ENCODE measurements around the gene DDX3Y.

The DDX3Y gene

DNA sequence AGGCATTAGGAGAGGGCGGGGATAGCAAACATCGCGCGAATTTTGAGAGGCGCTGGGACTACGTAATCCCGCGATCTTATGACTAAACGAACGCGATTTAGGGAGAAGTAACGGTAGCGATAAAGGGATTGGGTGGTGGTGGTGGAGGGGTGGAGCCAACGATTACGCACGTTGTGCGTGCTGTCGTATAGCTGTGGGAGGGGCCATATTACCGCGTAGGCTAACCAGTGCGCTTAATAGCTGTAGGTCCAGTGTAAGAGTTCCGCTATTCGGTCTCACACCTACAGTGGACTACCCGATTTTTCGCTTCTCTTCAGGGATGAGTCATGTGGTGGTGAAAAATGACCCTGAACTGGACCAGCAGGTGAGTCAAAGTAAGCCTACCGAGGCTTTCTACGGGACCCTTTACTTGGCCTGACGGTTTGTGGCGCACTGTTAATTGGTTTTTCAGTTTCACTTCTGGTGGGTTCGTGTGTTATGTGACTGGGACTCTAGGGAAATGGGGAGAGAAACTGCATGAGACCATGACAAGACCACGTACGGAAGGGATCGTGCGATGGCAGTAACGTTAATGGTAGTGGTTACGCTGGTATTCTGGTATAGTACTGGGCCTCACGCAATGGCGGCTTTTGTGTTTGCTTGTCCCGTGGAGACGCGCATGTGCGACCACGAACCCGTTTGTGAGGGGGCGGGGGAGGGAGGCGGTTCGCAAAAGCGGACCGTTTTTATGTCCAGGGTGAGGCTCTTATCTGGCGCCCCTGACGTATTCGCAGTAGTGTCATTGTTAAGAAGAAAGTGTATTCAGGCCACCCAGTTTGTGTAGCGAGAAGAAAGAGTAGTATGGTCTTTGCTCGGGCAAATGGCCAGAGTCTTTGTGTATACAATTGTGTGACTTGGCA is at the start of gene DDX3Y:
Gene DDX3Y (plus strand): TSS at position 251 of the 899 bp plus-strand sequence. CDS start 69 bp downstream, at position 320.
- no peak within 1 kb of the TSS for H3K4me3 ChIP-seq (ENCODE audit: low read depth, low read length)
- no peak within 1 kb of the TSS for H3K9ac ChIP-seq (ENCODE audit: low read depth, low read length)

DNA sequence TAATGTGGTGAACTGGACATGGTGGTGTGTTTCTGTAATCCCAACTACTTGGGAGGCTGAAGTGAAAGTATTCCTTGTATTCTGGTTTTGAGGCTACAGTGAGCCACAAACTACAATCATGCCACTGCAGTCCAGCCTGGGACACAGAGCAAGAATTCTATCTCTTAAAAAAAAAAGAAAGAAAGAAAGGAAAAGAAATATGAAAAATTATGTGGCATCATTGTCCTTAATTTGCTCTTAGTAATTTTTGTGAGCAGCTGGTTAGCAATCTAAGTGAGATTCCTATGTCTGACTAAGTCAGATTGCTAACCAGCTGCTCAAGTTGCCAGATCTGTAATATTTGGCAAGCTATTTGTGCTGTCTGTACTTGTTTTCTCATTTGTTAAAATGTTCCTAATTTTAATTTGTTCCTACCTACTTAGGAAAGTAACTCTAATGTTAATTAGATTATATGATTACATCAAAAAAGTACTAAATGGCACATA is 48.8 kb upstream of the DDX3Y start:
- no peak overlapping the region for H3K9ac ChIP-seq (ENCODE audit: low read depth, low read length)
- H3K4me3 ChIP-seq (ENCODE audit: low read depth, low read length): no peak overlapping the region
- no peaks in the 10 kb centered on the region for H3K36me3 ChIP-seq (ENCODE audit: control insufficient read depth, insufficient read depth, low read length)

More for the DNA sequence above, at the start of gene DDX3Y:
- H3K4me1 ChIP-seq (ENCODE audit: control insufficient read depth, insufficient read depth, low read length): no peaks in the 10 kb centered on the region
- no peaks in the 10 kb centered on the region for H3K9me3 ChIP-seq (ENCODE audit: control insufficient read depth, insufficient read depth, low read length)
- no peaks in the 10 kb centered on the region for H3K36me3 ChIP-seq (ENCODE audit: control insufficient read depth, insufficient read depth, low read length)
- no peaks in the 10 kb centered on the region for H3K27me3 ChIP-seq (ENCODE audit: control insufficient read depth, insufficient read depth, low read length)

DNA sequence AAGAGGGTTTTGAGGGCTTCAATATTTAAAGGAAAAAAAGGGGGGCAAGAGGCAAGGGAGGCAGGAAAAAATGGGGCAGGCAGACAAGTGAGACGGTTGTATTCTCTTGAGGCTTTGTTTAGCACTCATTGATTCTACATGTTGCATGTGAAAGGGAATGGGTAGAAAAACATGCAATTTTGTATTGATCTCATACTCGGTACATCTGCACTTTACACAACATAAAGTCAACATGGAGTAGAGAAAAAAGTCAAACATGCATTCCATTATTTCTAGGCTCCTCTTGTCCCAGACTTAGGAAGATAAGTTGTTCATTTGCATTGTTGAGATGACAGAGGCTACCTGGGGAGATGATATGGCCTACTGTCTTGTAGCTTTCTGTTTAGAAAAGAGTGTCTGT is 36.7 kb upstream of the DDX3Y start:
- Histone ChIP-seq H3K36me3 (ENCODE audit: control insufficient read depth, insufficient read depth, low read length) (no peaks in the 10 kb centered on the region), H3K4me1 (ENCODE audit: control insufficient read depth, insufficient read depth, low read length) (no peaks in the 10 kb centered on the region), H3K4me3 (ENCODE audit: low read depth, low read length) (no peak overlapping the region), H3K9ac (ENCODE audit: low read depth, low read length) (no peak overlapping the region), H3K9me3 (ENCODE audit: control insufficient read depth, insufficient read depth, low read length) (no peaks in the 10 kb centered on the region), H3K27me3 (ENCODE audit: control insufficient read depth, insufficient read depth, low read length) (no peaks in the 10 kb centered on the region)

More for the DNA sequence above, 48.8 kb upstream of the DDX3Y start:
- no peaks in the 10 kb centered on the region for H3K9me3 ChIP-seq (ENCODE audit: control insufficient read depth, insufficient read depth, low read length)
- H3K4me1 ChIP-seq (ENCODE audit: control insufficient read depth, insufficient read depth, low read length): no peaks in the 10 kb centered on the region
- no peaks in the 10 kb centered on the region for H3K27me3 ChIP-seq (ENCODE audit: control insufficient read depth, insufficient read depth, low read length)

DNA sequence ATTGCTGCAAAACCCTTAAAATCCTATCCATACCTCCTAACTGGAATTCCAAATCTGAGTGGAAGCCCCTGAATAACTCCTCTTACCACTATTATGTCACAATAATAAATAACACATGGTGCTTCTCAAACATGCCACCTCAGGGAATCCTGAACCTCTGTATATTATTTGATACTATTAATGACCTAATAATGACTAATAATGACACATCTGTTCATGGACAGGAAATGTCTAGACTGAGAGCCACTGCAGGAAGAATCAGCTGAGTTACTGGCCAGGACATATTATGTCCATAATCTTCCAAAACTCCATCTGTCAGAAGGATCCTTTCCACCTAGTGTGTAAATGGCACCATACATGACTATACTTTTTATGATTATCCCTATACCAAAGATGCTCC is 7.7 kb upstream of the DDX3Y start:
- Histone ChIP-seq H3K36me3 (ENCODE audit: control insufficient read depth, insufficient read depth, low read length) (no peaks in the 10 kb centered on the region), H3K9me3 (ENCODE audit: control insufficient read depth, insufficient read depth, low read length) (no peaks in the 10 kb centered on the region), H3K4me1 (ENCODE audit: control insufficient read depth, insufficient read depth, low read length) (no peaks in the 10 kb centered on the region), H3K27me3 (ENCODE audit: control insufficient read depth, insufficient read depth, low read length) (no peaks in the 10 kb centered on the region), H3K9ac (ENCODE audit: low read depth, low read length) (no peak overlapping the region), H3K4me3 (ENCODE audit: low read depth, low read length) (no peak overlapping the region)

DNA sequence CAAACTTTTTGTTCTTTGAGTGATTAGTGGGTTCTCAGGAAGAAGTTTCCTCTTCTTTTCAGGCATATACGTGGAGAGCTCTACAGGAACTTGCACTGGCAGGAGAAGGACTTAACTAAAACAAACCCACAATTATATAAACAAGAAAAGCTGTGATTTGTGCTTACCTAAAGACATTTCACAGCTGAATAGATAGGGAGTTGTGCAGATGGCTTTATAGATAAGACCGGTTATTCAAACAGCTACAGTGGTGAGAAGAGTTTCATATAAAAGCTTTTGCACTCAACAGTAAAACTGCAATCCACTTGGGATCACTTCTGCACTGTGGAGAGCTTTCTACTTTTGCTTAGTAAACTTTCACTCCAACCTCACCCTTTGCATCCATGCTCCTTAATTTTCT is 6.1 kb upstream of the DDX3Y start:
- Histone ChIP-seq H3K9ac (ENCODE audit: low read depth, low read length) (no peak overlapping the region), H3K27me3 (ENCODE audit: control insufficient read depth, insufficient read depth, low read length) (no peaks in the 10 kb centered on the region), H3K36me3 (ENCODE audit: control insufficient read depth, insufficient read depth, low read length) (no peaks in the 10 kb centered on the region), H3K4me3 (ENCODE audit: low read depth, low read length) (no peak overlapping the region), H3K4me1 (ENCODE audit: control insufficient read depth, insufficient read depth, low read length) (no peaks in the 10 kb centered on the region), H3K9me3 (ENCODE audit: control insufficient read depth, insufficient read depth, low read length) (no peaks in the 10 kb centered on the region)

DNA sequence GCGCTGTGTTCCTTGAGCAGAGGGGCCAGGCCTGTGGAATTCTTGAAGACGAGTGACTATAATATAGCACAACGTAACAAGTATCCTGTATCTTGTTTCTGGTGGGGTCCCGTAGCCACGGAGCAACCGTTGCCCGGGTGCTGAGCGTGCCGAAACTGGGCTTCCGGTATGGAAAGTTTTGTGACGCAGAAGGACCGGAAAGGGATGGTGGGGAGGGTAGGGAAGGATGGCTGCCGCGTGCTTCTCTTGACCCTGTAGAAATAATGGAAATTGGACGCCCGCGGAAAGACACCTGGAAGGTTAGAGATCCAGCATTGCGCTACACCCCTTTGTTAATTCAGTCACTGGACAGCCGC is 827 bp downstream of the DDX3Y start:
- Histone ChIP-seq H3K4me1 (ENCODE audit: control insufficient read depth, insufficient read depth, low read length) (no peaks in the 10 kb centered on the region), H3K9ac (ENCODE audit: low read depth, low read length) (no peak overlapping the region), H3K4me3 (ENCODE audit: low read depth, low read length) (no peak overlapping the region), H3K9me3 (ENCODE audit: control insufficient read depth, insufficient read depth, low read length) (no peaks in the 10 kb centered on the region), H3K36me3 (ENCODE audit: control insufficient read depth, insufficient read depth, low read length) (no peaks in the 10 kb centered on the region), H3K27me3 (ENCODE audit: control insufficient read depth, insufficient read depth, low read length) (no peaks in the 10 kb centered on the region)

DNA sequence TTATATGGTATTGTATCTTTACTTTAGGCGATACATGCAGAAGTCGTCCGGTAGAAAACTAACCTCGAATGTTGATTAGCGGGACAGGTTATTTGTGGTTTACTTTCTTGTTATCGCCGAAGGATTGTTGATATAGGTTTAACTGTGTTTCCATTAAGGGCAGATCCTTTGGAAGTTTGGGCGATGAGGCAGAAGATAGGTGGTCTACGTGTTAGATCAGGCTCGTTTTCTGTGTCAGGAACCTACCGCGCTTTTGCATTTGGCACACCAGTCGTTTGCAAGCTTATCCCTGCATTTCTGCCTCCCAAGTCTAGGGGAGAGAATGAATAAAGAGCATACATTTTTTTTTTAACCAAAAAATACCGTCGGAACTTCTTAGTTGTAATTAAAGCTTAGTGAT is 1.2 kb downstream of the DDX3Y start:
- no peaks in the 10 kb centered on the region for H3K9me3 ChIP-seq (ENCODE audit: control insufficient read depth, insufficient read depth, low read length)
- no peak overlapping the region for H3K4me3 ChIP-seq (ENCODE audit: low read depth, low read length)
- H3K36me3 ChIP-seq (ENCODE audit: control insufficient read depth, insufficient read depth, low read length): no peaks in the 10 kb centered on the region
- H3K4me1 ChIP-seq (ENCODE audit: control insufficient read depth, insufficient read depth, low read length): no peaks in the 10 kb centered on the region
- H3K27me3 ChIP-seq (ENCODE audit: control insufficient read depth, insufficient read depth, low read length): no peaks in the 10 kb centered on the region
- no peak overlapping the region for H3K9ac ChIP-seq (ENCODE audit: low read depth, low read length)

DNA sequence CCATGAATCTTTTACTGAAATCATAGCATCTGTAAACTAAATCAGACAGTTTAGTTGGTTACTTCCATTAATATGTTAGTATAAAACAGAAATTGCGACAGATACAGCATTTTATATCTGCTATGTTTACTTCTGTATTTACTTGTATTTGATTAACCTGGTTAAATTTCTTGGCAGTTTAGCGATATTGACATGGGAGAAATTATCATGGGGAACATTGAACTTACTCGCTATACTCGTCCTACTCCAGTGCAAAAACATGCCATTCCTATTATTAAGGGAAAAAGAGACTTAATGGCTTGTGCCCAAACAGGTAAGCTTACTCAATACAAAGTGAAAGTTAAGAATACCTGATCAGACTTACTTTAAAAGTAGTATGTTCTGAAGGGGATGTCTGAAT is 8.9 kb downstream of the DDX3Y start:
- H3K36me3 ChIP-seq (ENCODE audit: control insufficient read depth, insufficient read depth, low read length): no peaks in the 10 kb centered on the region
- no peaks in the 10 kb centered on the region for H3K9me3 ChIP-seq (ENCODE audit: control insufficient read depth, insufficient read depth, low read length)
- no peak overlapping the region for H3K9ac ChIP-seq (ENCODE audit: low read depth, low read length)
- H3K4me3 ChIP-seq (ENCODE audit: low read depth, low read length): no peak overlapping the region
- no peaks in the 10 kb centered on the region for H3K4me1 ChIP-seq (ENCODE audit: control insufficient read depth, insufficient read depth, low read length)
- no peaks in the 10 kb centered on the region for H3K27me3 ChIP-seq (ENCODE audit: control insufficient read depth, insufficient read depth, low read length)

DNA sequence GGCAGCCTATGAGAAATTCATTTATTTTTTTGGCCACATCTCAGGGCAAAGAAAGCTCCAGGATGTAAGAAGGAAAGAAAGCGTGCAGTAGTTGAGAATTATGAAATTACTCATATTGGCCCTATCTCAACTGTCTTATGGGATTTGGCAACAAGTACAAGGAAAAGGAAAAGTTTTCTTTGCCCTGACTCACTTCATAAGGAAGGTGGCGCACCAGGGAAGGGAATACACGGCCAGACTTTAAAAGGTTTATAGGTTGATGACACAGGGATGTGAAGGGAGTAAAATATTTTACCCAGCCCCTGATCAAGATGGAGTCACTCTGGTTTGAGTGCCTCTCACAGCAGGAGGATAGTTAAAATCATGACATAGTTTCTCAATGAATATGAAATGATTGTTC is 23.4 kb downstream of the DDX3Y start:
- Histone ChIP-seq H3K36me3 (ENCODE audit: control insufficient read depth, insufficient read depth, low read length) (no peaks in the 10 kb centered on the region), H3K4me1 (ENCODE audit: control insufficient read depth, insufficient read depth, low read length) (no peaks in the 10 kb centered on the region), H3K9ac (ENCODE audit: low read depth, low read length) (no peak overlapping the region), H3K4me3 (ENCODE audit: low read depth, low read length) (no peak overlapping the region), H3K27me3 (ENCODE audit: control insufficient read depth, insufficient read depth, low read length) (no peaks in the 10 kb centered on the region), H3K9me3 (ENCODE audit: control insufficient read depth, insufficient read depth, low read length) (no peaks in the 10 kb centered on the region)

DNA sequence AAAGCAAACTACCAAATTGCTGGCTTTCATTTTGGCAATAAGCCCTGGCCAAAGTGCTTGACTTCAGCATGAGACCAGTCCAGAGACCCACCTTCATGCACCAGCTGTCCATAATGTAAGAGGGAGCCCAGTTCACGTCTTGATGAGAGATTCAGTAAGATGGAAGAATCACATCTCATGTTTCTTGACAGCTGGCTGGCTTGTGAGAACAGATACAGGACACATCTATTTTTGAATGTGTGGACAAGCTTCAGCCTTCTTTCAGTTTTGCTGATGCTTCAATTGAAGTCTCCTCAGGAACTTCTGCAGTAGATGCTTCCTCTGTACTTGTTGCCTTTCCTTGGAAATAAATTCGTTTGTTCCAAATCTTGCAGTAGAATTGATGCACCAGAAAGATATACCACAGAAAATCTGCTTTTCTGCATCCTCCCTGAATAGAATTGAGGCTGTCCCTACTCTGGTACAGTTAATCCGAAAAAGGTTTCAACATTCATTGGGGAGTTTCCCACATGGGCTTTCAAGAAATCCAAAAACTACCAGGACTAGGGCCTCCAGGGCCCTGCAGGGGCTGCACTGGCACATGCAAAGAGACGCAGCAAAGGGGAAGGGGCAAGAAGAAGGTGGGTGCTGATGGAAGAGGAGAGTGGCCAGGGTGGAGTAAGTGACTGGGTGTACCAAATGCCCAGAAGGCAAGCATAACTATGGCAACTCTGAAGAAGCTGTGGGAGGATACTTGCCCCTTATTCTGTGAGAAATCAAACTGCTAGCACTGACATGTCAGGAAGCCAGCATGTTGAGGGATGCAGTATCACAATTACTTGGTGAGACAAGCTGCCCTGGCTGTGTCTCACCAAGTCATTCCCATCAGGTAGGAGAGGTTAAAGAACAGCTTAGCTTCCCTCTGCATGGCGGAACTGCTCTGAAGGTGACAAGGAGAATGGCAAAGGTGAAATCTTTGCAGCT is 37.3 kb downstream of the DDX3Y start:
- no peaks in the 10 kb centered on the region for H3K27me3 ChIP-seq (ENCODE audit: control insufficient read depth, insufficient read depth, low read length)
- H3K9me3 ChIP-seq (ENCODE audit: control insufficient read depth, insufficient read depth, low read length): no peaks in the 10 kb centered on the region
- no peaks in the 10 kb centered on the region for H3K4me1 ChIP-seq (ENCODE audit: control insufficient read depth, insufficient read depth, low read length)
- H3K9ac ChIP-seq (ENCODE audit: low read depth, low read length): no peak overlapping the region
- H3K4me3 ChIP-seq (ENCODE audit: low read depth, low read length): no peak overlapping the region
- no peaks in the 10 kb centered on the region for H3K36me3 ChIP-seq (ENCODE audit: control insufficient read depth, insufficient read depth, low read length)

Measured in iPS-15b (cell line).